Measurements from ENCODE around the gene MAP3K3. TPM values are rescaled to one million over a fixed set of nuclear protein-coding genes. Genes with fewer than 3 reads are reported as not detected.

The MAP3K3 gene
- total RNA-seq, 1 experiment from 2014 or later = 24.3 TPM

GRCh38 chr17:63701868-63702720, 79.9 kb downstream of the MAP3K3 start:
- WGBS (ENCODE audit: extremely low coverage, insufficient read length, low lambda C conversion rate) = no CpG with 5 or more reads among the region's 19 CpGs
- no peak for DNase-seq
- no peak overlapping the region for H3K4me2 ChIP-seq (ENCODE audit: insufficient read depth, insufficient read length, low read length)

More at GRCh38 chr17:63701868-63702720, 79.9 kb downstream of the MAP3K3 start:
- Histone ChIP-seq H3K14ac (ENCODE audit: insufficient read depth, low read length) (no peak overlapping the region), H3K9me3 (ENCODE audit: control insufficient read depth, low read depth, low read length) (no peaks in the 10 kb centered on the region), H3K4me1 (ENCODE audit: insufficient read depth, low read length) (no peaks in the 10 kb centered on the region; the same call in 1 of the 2 replicates), H2AFZ (ENCODE audit: low read length) (no peak overlapping the region), H3K23ac (ENCODE audit: insufficient read length, low read depth, low read length) (no peak overlapping the region), H3K4ac (ENCODE audit: low read depth, low read length) (no peak overlapping the region), H2BK5ac (ENCODE audit: insufficient read length, low read length) (no peak overlapping the region), H3K23me2 (ENCODE audit: insufficient read length, low read depth, low read length, poor library complexity, severe bottlenecking) (peaks cover 20% of the 10 kb centered on the region), H2BK15ac (ENCODE audit: low read depth, low read length) (no peak overlapping the region), H3K18ac (ENCODE audit: insufficient read length, low read depth, low read length) (no peak overlapping the region), H3K56ac (ENCODE audit: insufficient read length, low read depth, low read length) (no peak overlapping the region), H2AK5ac (ENCODE audit: insufficient read length, low read length) (no peak overlapping the region), H4K91ac (ENCODE audit: insufficient read length, low read depth, low read length) (no peak overlapping the region), H3K27me3 (ENCODE audit: insufficient read depth, low read length) (no peaks in the 10 kb centered on the region), H2BK120ac (ENCODE audit: low read depth, low read length, poor library complexity, severe bottlenecking) (no peak overlapping the region), H4K5ac (ENCODE audit: insufficient read length, low read depth, low read length) (no peak overlapping the region), H3T11ph (ENCODE audit: low read length) (no peak overlapping the region), H2BK12ac (ENCODE audit: insufficient read length, low read depth, low read length) (no peak overlapping the region), H3K79me1 (ENCODE audit: insufficient read depth, low read depth, low read length, poor library complexity, severe bottlenecking) (no peaks in the 10 kb centered on the region), H3K27ac (ENCODE audit: insufficient read length, low read depth, low read length) (no peak overlapping the region), H2BK20ac (ENCODE audit: low read depth, low read length, poor library complexity, severe bottlenecking) (no peak overlapping the region), H3K79me2 (ENCODE audit: insufficient read depth, low read length) (no peaks in the 10 kb centered on the region), H4K20me1 (ENCODE audit: control insufficient read depth, insufficient read depth, insufficient read length) (no peaks in the 10 kb centered on the region), H4K8ac (replicated peaks; ENCODE audit: insufficient read length, low read depth, low read length) (no peak overlapping the region), H3K9ac (ENCODE audit: extremely low read depth, insufficient read length, low read length) (no peak overlapping the region)
- TF ChIP-seq CTCF (conservative IDR thresholded peaks at IDR 0.05) = no peak
- Mint-ChIP-seq H3K27me3 (ENCODE audit: low read depth) (peaks cover 5% of the 10 kb centered on the region), H3K4me1 (peaks cover 28 to 30% of the 10 kb centered on the region in 2 experiments), H3K27ac (no peak overlapping the region), H3K36me3 (ENCODE audit: insufficient read depth in 1 of 3, low read depth in 3 of 3) (peaks cover 4 to 37% (median 22%) of the 10 kb centered on the region in 3 experiments), H3K4me3 (peak overlapping the region; percentile 59 to 77), H3K9me3 (no peaks in the 10 kb centered on the region)
